Liver (tissue), 3 donors: ENCODE data around the gene PPP4C.

Experiments used
- EGR1 ChIP-seq, 2 donors: IDR thresholded peaks; 2 replicates each; pipeline ENCODE4 v1.6.1; 2016 to 2018; ENCODE audit warnings: antibody characterized with exemption in 2 of 2, low read depth in 2 of 2
- GABPA ChIP-seq, 2 donors: IDR thresholded peaks in 1 of 2; conservative IDR thresholded peaks in 1 of 2; 2 replicates each; pipeline ENCODE4 v1.6.1; 2016; ENCODE audit warnings: antibody characterized with exemption in 2 of 2, mild to moderate bottlenecking in 1 of 2, moderate library complexity in 1 of 2
- HNF4A ChIP-seq, 2 donors: conservative IDR thresholded peaks; 2 replicates each; pipeline ENCODE4 v1.6.1; 2016; ENCODE audit warnings: antibody characterized with exemption in 2 of 2, mild to moderate bottlenecking in 2 of 2
- JUND ChIP-seq, 2 donors: IDR thresholded peaks; 2 replicates each; pipeline ENCODE4 v1.6.1; 2016; ENCODE audit warnings: antibody characterized with exemption in 2 of 2
- NR2F2 ChIP-seq: IDR thresholded peaks from 2 replicates; pipeline ENCODE4 v1.6.1; 2016; ENCODE audit warnings: antibody characterized with exemption
- RAD21 ChIP-seq, 2 donors: IDR thresholded peaks; 2 replicates each; pipeline ENCODE4 v1.6.1; 2016; ENCODE audit warnings: antibody characterized with exemption in 2 of 2, mild to moderate bottlenecking in 2 of 2
- TAF1 ChIP-seq: conservative IDR thresholded peaks from 2 replicates; pipeline ENCODE4 v1.6.1; 2016; ENCODE audit warnings: antibody characterized with exemption, mild to moderate bottlenecking
- YY1 ChIP-seq: IDR thresholded peaks from 2 replicates; pipeline ENCODE4 v1.6.1; 2016; ENCODE audit warnings: antibody characterized with exemption, mild to moderate bottlenecking
- TF ChIP-seq, protein P1 (sequence below): fragments of 150-350 bp; IDR thresholded peaks from 2 replicates; pipeline ENCODE4 v1.5.1; 2017; ENCODE audit warnings: improper control_type of control experiment, low read depth, low read length; ENCODE audit not compliant: missing input control
- TF ChIP-seq, protein P2 (sequence below): IDR thresholded peaks from 2 replicates; pipeline ENCODE4 v1.6.1; 2016; ENCODE audit warnings: antibody characterized with exemption
- TF ChIP-seq, protein P3 (sequence below): IDR thresholded peaks from 2 replicates; pipeline ENCODE4 v1.6.1; 2016; ENCODE audit warnings: antibody characterized with exemption
- TF ChIP-seq, protein P4 (sequence below): IDR thresholded peaks from 2 replicates; pipeline ENCODE4 v1.6.1; 2016; ENCODE audit warnings: antibody characterized with exemption, mild to moderate bottlenecking
- TF ChIP-seq, protein P5 (sequence below): IDR thresholded peaks from 2 replicates; pipeline ENCODE4 v1.6.1; 2016; ENCODE audit warnings: antibody characterized with exemption
- donor health status: healthy.
- donor health status: healthy.

DNA sequence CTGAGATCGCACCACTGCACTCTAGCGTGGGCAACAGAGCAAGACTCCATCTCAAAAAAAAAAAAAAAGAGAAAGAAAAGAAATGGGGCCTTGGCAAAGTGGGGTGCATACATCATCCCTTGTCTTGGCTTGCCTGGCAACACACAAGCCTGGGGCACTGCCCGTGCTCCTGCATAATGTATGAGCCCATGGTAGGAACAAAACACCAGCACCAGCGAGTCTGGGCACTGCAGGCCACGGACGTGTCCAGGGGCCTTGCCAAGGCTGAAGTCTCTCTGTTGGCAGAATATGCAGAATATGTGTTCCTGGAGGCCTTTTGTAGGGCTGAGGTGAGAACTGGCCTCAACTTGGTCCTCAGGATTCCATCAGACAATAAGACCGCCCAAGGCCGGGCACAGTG, 25.9 kb upstream of the PPP4C start:
- TF ChIP-seq, protein P1, sequence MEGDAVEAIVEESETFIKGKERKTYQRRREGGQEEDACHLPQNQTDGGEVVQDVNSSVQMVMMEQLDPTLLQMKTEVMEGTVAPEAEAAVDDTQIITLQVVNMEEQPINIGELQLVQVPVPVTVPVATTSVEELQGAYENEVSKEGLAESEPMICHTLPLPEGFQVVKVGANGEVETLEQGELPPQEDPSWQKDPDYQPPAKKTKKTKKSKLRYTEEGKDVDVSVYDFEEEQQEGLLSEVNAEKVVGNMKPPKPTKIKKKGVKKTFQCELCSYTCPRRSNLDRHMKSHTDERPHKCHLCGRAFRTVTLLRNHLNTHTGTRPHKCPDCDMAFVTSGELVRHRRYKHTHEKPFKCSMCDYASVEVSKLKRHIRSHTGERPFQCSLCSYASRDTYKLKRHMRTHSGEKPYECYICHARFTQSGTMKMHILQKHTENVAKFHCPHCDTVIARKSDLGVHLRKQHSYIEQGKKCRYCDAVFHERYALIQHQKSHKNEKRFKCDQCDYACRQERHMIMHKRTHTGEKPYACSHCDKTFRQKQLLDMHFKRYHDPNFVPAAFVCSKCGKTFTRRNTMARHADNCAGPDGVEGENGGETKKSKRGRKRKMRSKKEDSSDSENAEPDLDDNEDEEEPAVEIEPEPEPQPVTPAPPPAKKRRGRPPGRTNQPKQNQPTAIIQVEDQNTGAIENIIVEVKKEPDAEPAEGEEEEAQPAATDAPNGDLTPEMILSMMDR, result no peak
- TF ChIP-seq, protein P2, sequence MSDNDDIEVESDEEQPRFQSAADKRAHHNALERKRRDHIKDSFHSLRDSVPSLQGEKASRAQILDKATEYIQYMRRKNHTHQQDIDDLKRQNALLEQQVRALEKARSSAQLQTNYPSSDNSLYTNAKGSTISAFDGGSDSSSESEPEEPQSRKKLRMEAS, result no peak
- TF ChIP-seq RAD21 (IDR thresholded peaks at IDR 0.05) (no peak), TAF1 (no peak), NR2F2 (no peak), GABPA (IDR thresholded peaks at IDR 0.05 in 1 of 2, conservative IDR thresholded peaks at IDR 0.05 in 1 of 2) (no peak), HNF4A (conservative IDR thresholded peaks at IDR 0.05) (no peak), YY1 (no peak), EGR1 (IDR thresholded peaks at IDR 0.05; ENCODE audit: low read depth in 2 of 2) (no peak), JUND (IDR thresholded peaks at IDR 0.05) (no peak)
- TF ChIP-seq, protein P3, sequence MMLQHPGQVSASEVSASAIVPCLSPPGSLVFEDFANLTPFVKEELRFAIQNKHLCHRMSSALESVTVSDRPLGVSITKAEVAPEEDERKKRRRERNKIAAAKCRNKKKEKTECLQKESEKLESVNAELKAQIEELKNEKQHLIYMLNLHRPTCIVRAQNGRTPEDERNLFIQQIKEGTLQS, result no peak
- TF ChIP-seq, protein P4, sequence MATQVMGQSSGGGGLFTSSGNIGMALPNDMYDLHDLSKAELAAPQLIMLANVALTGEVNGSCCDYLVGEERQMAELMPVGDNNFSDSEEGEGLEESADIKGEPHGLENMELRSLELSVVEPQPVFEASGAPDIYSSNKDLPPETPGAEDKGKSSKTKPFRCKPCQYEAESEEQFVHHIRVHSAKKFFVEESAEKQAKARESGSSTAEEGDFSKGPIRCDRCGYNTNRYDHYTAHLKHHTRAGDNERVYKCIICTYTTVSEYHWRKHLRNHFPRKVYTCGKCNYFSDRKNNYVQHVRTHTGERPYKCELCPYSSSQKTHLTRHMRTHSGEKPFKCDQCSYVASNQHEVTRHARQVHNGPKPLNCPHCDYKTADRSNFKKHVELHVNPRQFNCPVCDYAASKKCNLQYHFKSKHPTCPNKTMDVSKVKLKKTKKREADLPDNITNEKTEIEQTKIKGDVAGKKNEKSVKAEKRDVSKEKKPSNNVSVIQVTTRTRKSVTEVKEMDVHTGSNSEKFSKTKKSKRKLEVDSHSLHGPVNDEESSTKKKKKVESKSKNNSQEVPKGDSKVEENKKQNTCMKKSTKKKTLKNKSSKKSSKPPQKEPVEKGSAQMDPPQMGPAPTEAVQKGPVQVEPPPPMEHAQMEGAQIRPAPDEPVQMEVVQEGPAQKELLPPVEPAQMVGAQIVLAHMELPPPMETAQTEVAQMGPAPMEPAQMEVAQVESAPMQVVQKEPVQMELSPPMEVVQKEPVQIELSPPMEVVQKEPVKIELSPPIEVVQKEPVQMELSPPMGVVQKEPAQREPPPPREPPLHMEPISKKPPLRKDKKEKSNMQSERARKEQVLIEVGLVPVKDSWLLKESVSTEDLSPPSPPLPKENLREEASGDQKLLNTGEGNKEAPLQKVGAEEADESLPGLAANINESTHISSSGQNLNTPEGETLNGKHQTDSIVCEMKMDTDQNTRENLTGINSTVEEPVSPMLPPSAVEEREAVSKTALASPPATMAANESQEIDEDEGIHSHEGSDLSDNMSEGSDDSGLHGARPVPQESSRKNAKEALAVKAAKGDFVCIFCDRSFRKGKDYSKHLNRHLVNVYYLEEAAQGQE, result no peak
- TF ChIP-seq, protein P5, sequence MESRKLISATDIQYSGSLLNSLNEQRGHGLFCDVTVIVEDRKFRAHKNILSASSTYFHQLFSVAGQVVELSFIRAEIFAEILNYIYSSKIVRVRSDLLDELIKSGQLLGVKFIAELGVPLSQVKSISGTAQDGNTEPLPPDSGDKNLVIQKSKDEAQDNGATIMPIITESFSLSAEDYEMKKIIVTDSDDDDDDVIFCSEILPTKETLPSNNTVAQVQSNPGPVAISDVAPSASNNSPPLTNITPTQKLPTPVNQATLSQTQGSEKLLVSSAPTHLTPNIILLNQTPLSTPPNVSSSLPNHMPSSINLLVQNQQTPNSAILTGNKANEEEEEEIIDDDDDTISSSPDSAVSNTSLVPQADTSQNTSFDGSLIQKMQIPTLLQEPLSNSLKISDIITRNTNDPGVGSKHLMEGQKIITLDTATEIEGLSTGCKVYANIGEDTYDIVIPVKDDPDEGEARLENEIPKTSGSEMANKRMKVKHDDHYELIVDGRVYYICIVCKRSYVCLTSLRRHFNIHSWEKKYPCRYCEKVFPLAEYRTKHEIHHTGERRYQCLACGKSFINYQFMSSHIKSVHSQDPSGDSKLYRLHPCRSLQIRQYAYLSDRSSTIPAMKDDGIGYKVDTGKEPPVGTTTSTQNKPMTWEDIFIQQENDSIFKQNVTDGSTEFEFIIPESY, result no peak
